NCI-H2171 (cell line): ENCODE results near the gene VPS13C.

Experiments
- DNase-seq: peaks from one replicate; lab custom pipeline; 2025; lab: John Stamatoyannopoulos, UW

VPS13C gene

DNA sequence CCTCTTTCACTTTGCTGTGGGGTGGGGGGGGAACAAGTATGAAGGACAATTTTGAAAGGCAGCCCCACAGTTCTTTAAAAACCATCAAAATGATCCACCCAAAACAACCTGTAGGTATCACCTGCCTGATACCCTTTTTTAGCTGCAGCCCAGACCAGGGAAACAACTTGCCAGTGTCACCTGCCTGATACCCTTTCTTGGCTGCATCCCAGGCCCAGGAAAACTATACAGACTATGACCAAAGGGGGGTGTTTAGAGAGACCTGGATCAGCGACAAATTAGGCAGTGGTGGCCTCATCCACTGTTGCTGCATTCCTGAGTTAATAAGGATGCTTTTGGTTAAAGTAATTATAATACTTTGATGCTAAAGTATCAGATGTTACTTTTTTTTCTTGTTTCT lies 122.0 kb downstream of the VPS13C start:
- no peak for DNase-seq

DNA sequence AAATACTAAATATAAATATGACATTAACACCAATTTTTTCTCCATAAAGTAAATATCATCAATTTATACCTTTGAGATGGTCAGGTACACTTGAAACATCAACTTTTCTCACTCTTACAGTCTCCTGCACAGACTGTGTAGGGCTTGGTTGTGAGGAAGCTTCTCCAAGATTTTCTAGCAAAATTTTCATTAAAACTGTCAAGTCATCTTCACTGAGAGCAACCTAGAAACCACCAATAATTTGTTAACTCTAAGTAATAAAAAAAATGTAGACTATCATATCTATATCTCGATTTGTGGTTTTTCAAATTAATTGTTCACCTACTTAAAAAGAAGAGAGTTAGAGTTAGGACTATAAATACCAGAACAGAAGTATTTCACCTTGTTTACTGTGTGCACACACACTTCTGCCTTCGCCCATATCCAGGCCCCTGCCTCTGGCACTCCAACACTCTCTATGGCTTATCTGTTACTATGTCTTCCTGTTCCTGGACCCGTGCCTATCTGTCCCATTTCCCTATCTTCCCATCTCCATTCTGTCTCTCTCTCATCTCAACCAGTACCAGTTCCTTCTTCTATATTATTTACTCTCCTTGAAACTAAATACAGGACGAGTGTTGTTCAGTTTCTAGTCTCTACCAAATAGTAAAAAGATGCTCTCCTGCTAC lies 123.6 kb downstream of the VPS13C start:
- no peak for DNase-seq

DNA sequence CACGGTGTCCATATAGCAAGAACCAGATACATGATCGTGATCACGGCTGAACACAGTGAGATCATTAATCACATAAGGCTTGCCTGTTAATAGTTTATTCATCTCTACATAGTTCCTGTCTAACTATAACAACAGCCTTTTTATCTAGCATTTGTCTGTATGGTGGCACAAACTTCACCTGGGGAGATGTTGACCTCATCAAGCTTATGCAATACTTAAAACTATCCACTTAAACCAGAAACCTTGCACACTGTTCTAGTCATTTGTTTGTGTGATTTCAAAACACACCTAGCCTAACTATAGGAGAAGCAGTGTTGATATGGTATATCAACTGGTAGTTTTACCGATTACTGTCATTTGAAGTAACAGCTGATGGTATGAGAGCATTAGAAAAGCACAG lies 124.8 kb downstream of the VPS13C start:
- no peak for DNase-seq

DNA sequence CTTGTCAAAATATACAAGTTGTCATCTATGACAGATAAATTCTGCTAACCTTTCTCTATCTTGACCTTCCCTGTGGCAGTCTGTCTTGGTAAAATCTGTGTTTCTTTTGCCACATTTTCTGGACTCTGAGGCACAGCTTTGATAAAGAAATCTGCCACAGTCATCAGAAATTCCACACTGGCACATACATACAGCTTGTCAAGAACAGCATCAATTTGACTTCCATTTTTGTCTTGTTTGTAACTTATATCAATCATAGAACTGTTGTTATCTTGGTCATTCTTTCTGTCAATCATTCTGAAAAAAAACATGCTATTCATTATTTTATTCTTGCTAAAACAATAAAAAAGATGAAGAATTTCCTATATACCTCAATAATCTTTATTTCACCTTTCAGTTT lies 130.8 kb downstream of the VPS13C start:
- DNase-seq, result no peak

DNA sequence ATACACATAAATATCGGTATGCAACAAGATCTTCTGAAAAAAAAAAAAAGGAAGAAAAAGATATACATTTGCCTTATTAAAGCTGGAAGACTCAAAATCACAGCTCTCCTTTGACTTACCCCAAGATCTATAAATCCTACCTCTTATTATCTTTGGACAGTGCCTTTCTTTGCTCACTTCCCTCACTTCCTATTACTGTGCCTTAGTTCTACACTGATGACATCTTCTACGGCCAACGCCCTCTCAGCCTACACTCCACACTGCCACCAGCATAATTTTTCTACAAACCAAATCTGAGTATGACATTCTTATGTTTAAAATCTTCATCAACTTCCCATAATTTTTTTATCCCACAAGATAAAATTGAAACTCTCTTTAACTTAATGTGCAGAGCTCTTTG lies 137.1 kb downstream of the VPS13C start:
- DNase-seq, result no peak

DNA sequence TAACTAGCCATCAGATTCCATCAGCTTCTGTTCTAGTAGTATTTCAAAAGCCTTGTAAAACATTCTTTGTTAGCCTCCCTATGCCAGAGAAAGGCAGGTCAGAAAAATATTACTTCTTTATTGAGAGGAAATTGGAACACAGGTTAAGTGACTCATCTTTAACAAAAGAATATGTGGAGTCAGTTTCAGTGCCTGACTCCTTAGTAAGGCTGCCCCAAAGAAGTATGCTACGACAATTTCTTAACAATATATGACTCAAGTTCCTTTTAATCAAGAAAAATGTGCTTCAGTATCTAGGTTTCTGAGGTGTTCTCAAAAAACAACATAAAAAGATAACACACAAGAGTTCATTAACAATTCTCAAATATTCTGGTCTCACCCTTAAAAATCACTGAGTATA lies 139.2 kb downstream of the VPS13C start:
- DNase-seq, result no peak

DNA sequence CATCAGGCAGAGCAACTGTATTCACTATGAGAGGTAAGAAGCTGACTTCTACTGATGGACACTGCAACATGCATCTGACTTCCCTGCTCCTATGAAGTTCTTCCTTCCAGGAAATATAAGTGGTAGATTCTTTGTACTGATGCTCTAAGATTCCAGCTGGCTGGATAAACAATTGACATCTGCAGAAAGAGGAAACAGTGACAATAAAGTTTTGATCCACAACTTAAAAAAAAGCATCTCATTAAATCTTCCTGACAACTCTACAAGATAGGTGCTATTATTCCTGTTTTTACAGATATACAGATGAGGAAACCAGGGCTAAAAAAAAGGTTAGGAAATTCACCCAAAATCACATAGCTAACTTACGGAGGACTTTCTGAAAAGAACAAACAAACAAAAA lies 142.8 kb downstream of the VPS13C start:
- DNase-seq, result no peak

DNA sequence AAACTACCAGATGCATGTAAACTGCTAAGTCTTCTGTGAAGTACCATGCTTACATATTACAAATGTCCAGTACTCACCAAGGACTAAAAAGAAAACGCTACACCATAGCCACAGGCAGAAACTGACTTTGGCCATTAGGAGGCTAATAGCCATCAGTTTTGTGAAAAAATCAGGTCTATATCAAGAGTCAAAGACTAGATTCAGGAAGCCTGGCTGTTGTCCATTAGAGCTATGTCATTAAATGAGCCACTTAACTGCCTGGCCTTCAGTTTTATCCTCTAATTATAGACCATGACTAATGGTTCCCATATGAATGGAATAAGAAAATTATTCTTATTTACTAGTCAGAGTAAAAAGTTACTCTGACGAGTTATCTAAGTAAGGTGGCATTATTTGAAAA lies 144.1 kb downstream of the VPS13C start:
- DNase-seq, result no peak

DNA sequence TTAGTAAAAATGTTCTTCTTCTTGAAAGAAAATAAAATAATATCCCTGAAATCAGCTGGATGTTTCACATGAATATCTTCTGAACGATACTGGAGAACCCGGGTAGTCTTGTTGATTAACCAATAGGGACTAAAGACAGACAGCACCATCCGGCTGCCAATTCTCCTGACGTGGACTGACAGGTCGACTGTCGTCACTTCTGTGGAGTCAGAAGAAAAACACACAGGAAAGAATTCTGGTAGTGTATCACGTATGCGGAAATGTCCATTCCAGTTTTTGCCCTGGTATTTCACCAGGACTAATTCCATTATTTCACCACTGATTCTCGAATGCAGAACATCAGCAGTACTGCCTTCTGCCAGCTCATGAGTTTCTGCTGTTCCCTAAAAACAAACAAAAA lies 144.6 kb downstream of the VPS13C start:
- DNase-seq, result no peak

DNA sequence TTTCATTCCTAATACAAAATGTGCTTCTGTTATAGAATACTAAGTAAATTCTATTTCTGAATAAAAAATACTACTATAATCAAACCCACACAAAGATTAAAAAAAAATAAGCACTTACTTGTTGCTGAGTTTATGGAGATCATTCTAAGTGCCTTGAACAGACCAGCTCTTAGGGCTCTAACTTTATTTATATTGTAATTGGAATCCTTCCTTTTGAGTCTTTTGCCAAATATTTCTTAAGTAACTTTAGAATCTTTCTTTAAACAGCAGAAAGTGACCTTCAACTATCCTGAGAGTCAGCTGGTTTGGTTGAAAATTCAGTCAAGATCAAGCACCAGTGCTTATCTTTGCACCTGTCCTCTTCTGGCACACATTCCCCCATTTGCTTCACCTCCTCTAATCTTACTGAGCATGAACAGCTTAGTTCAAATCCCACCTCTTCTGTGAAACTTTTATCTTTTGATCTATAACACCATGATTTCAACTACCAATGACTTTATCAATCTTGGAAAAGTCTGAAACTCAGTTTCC lies 149.3 kb downstream of the VPS13C start:
- DNase-seq, result no peak

DNA sequence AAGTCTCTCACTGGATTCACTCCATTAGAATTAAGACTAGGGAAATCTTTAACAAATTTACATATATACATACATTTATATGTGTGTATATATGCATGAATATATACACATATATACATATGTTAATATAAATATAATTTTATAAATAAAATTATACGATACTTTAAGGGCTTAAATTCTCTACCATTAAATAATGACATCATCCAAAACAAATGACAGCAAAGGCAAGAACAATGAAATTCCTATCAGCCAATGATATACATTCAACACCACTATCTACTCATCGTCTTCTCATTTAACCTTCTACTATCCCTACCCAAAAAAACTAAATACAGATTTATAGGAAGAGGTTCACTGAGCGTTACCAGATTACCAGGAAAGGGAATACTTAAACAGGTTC lies 152.0 kb downstream of the VPS13C start:
- no peak for DNase-seq

DNA sequence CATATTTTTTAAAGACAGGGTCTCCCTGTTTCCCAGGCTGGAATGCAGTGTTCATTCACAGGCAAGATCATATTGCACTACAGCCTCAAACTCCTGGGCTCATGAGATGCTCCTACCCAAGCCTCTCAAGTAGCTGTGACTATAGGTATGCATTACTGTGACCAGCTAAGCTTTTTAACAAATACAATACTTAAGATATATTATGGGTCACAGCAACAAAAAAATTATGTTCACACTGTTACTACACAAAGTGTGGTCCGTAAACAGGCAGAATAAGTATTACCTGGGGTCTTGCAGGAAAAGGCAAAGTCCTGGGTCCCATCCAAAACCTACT lies 152.5 kb downstream of the VPS13C start:
- DNase-seq, result no peak

DNA sequence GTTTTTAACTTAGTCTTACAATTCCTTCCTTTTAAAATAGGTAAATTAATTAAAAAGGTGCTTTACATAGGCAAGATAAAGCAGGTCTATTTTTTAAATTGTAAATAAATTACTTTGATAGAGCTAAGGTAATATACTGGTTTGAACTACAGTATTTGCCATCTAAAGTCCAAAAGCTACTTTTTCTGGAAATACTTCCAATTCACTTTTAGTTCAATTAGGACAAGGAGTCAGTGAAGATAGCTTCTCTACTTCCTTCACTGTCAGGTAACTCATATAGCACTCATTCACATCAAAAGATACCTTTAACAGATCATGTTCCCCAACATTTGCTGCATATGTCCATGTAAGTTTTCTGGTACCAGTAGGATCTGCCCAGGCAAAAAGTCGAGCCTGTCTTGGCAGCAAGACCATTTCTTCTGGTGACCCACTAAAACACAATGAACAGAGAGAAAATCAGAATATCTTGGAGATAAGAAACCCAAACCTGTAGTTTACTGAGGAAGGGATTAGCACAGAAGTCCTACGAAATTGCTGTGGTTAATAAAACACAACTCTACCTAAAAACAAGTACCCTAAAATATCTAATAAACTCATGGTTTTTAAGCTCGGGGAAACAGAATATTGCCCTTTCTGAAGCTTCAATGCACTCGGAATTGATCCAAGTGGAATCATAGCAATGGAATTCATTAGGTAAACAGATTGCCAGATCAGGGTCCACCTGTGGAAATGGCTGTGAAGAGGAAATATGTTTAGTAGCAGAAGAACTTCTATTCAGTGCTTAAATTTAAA lies 153.1 kb downstream of the VPS13C start:
- no peak for DNase-seq

DNA sequence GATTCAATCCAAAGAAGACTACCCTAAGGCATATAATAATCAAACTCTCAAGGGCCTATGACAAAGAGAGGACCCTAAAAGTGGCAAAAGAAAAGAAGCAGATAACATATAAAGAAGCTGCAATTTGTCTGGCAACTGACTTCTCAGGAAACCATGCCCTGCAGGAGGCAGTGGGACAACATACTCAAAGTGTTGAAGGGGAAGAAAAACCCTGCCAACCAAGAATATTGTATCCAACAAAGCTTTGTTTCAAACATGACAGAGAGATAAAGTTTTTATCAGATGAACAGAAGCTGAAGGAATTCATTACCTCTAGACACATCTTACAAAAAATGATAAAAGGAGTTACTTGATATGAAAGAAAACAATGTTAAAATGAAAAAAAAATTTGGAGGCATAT lies 167.1 kb downstream of the VPS13C start:
- DNase-seq, result no peak

DNA sequence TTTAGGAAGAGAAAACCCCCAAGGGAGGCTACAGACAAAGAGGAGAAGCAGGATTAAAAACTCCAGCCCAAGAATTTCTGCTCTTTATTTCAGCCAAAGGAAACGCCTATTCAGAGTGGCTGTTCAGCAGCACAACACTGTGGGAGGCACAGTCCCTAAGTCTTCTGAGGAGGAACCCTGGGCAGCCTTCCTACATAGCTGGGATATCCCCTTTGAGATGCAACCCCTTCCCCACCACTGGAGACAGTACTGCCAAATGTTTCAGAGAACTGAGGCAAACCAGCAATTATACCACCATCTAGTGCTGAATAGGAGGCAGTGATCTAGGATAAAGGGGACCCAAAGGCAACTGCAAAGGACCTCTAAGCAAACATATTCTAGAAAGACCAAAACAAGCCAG lies 168.1 kb downstream of the VPS13C start:
- DNase-seq, result no peak

DNA sequence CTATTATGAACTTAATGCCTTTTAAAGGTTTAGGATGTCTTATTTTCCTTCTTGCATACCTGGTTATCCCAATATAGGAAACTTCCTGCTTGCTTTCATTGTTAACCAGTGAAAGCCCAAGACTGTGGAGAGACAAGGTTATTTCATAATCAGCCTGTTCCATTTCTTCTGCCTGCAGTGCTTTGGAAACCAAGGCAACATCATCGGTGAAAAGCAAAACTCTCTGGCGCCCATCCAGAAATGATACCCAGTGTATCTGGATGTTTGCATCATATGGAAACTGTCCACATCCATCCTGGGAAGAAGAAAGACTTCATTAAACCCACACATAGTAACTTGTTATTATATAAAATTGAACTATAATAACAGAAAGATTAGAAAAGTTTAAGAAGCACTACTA lies 170.1 kb downstream of the VPS13C start:
- DNase-seq, result no peak

DNA sequence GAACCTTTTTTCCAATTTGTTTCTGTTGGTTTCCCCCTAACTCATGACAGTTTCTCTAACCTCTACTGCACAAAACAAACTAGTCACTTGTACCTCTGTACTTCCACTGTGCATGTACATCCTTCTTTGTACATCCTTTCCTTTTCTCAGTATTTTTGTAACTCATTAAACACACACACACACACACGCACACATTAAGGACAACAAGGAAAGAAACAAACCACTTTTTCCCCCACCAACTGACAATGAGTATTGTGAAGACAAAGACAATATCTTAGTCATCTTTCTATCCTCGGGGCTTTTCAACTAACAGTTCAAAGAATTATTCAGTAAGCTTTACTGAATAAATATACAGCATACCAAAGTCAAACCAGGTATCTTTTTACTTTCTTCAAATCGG lies 170.5 kb downstream of the VPS13C start:
- no peak for DNase-seq

DNA sequence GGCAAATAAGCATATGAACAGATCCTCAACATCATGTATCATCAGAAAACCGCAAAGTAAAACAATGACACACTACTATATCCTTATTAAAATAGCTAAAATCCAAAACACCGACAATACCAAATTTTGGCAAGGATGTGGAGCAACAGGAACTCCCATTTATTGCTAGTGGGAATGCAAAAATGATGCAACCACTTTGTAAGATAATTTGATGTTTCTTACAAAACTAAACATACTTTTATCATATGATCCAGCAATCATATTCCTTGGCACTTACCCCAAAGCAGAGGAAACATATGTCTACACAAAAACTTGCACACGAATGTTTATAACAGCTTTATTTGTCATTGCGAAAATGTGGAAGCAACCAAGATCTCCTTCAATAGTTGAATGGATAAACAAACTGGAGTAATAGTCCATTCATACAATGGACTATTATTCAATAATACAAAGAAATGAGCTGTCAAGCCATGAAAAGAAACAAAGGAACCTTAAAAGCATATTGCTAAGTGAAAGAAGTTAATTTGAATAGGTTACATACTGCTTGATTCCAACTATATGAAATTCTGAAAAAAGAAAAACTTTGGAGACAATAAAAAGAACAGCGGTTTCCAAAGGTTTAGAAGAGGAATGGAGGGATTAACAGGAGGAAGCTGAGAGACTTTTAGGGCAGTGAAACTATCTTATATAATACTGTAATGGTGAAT lies 172.0 kb downstream of the VPS13C start:
- DNase-seq, result no peak

DNA sequence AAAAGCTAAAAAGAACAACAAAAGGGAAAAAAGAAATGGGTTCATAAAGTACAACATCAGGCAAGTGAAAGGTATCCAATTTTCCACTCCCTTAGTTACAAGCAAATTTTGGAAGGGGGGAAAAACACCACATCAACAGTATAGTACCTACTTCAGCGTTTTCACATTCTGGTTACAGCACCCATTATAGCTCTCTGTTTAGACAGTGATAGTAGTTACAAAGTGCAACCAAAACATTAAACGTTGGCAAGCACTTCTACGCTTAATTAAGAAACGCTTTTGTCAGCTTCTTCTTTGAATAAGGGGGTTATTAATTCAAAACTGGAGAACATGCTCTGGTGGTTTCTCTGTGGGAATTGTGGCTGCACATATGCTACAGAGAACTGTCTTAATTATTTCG lies 180.2 kb downstream of the VPS13C start:
- no peak for DNase-seq

DNA sequence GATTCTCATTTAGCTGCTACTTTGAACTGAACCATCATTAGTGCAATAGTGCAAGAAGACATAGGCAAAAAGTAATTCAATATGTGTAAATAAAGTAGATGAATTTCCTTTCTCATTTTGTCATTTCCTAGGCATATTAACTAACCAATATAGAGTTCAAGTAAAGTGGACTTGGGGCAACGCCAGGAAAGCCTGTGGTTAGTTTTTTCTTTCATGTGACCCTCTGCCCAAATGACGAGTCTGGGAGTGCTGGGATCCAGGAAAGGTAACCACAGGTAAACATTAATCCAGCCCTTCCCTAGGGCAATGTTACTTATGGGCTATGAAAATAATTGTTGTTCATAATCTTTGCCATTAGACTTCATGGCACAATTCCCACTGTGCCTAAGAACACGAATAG lies 181.0 kb downstream of the VPS13C start:
- no peak for DNase-seq

DNA sequence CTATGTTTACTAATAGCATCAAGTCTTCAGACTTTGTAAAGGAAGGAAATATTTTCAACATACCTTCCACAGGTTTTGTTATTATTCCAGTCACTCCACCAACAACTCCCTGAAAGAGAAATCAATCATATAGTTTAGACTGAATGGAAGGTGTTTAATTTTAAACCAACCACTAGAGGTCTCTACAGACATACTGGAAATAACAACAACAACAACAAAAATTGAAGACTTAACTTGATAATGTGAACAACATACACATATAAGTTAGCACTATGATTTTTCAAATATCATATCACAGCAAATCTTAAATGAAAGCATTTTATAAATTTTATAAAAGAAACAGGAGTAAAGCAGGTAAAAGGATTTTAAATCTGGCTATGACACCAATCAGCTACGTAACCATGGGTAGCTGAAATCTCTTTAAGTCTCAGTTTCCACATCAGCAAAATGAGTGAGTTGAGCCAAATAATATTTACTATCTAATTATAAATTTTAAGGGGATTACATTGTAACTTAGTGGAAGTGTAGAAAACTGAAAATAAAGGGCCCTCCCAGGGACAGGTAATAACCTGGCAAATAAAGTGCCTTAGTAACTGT lies 188.2 kb downstream of the VPS13C start:
- DNase-seq, result peak; percentile 22

DNA sequence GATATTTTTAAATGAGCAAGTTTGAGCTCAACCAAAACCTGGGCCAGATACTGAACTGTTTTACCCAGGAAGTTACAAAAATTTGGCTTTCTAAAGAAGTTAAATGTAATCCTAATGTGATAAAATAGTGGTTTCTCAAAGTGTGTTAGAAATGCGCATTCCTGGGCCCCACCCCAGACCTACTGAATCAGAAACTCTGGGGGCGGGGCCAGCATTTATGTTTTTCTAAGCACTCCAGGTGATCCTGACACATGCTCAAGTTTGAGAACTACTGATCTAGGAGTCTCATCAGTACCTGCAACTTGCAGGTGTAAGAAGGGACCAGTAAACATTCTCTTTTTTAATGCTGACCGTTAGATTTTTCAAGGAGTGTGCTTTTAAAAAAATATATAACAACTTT lies 190.6 kb downstream of the VPS13C start:
- no peak for DNase-seq

DNA sequence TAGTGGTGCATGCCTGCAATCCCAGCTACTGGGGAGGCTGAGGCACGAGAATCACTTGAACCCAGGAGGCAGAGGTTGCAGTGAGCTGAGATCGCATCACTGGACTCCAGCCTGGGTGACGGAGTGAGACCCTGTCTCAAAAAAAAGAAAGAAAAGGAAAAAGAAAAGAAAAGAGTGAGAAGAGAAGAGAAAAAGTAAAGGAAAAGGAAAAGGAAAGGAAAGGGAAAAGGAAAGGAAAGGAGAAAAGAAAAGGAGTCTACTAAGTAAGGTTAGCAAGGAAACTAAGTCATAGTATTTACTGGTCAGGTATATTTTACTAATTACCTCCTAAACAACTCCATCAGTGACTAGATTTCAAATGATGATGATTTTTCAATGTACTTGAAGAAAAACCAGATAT lies 198.3 kb downstream of the VPS13C start:
- no peak for DNase-seq
